ENCODE measurements around the gene NFIA.

- TF ChIP-seq CTCF (conservative IDR thresholded peaks at IDR 0.05; ENCODE audit: low read depth, low read length) (no peak), EZH2 (IDR thresholded peaks at IDR 0.05; ENCODE audit: borderline replicate concordance, low read depth, low read length, poor library complexity, severe bottlenecking) (no peak)
These were observed 414.1 kb downstream of the NFIA start for GRCh38 chr1:61496501-61496900.
